GM18502 (cell line): Measurements from ENCODE around the gene ATOSB.

Source experiments
- ATAC-seq: cut with Tn5 transposase; IDR thresholded peaks from one replicate; pipeline ENCODE4 v1.9.1; 2021; ENCODE audit warnings: mild to moderate bottlenecking; ENCODE audit not compliant: unreplicated experiment, poor library complexity

ATOSB gene

GRCh38 chr9:35059438-35059837 lies 56.2 kb downstream of the ATOSB start:
- no peak for ATAC-seq

- no peak for ATAC-seq
These were observed 58.4 kb downstream of the ATOSB start for GRCh38 chr9:35057271-35057620.

- ATAC-seq, result no peak
These were observed 58.9 kb downstream of the ATOSB start for GRCh38 chr9:35056571-35057270.

GRCh38 chr9:35054871-35055644 lies 60.6 kb downstream of the ATOSB start:
- no peak for ATAC-seq

- no peak for ATAC-seq
These were observed 61.4 kb downstream of the ATOSB start for GRCh38 chr9:35054185-35054835.
